Glomerular visceral epithelial cell (primary cell): Measurements from ENCODE around the gene TNP1.

Source experiments
- DNase-seq: peaks from one replicate; pipeline ENCODE4 v3.0.0-alpha.2; 2016; ENCODE audit errors: extremely low spot score

Gene TNP1

GRCh38 chr2:216859944-216860343 is at the start of gene TNP1:
Gene TNP1, minus strand, starts transcription at chr2:216860064. Its CDS starts 30 bp downstream, at chr2:216860034.
- DNase-seq: no peak

GRCh38 chr2:216908300-216908699 is 48.4 kb upstream of the TNP1 start:
- no peak for DNase-seq

- DNase-seq: no peak
Measured at GRCh38 chr2:216905649-216906329, 45.9 kb upstream of the TNP1 start.

GRCh38 chr2:216904974-216905373 is 45.1 kb upstream of the TNP1 start:
- no peak for DNase-seq

GRCh38 chr2:216904554-216904953 is 44.7 kb upstream of the TNP1 start:
- no peak for DNase-seq

- DNase-seq: no peak
Measured at GRCh38 chr2:216903470-216903869, 43.6 kb upstream of the TNP1 start.

- no peak for DNase-seq
Measured at GRCh38 chr2:216901273-216901672, 41.4 kb upstream of the TNP1 start.

GRCh38 chr2:216900406-216900805 is 40.5 kb upstream of the TNP1 start:
- DNase-seq: no peak

GRCh38 chr2:216897561-216898203 is 37.8 kb upstream of the TNP1 start:
- no peak for DNase-seq

GRCh38 chr2:216890138-216890537 is 30.3 kb upstream of the TNP1 start:
- no peak for DNase-seq

- no peak for DNase-seq
Measured at GRCh38 chr2:216888887-216889622, 29.2 kb upstream of the TNP1 start.

GRCh38 chr2:216888081-216888480 is 28.2 kb upstream of the TNP1 start:
- no peak for DNase-seq

GRCh38 chr2:216887138-216887537 is 27.3 kb upstream of the TNP1 start:
- DNase-seq: no peak

GRCh38 chr2:216885117-216885553 is 25.3 kb upstream of the TNP1 start:
- DNase-seq: no peak

GRCh38 chr2:216884347-216884746 is 24.5 kb upstream of the TNP1 start:
- no peak for DNase-seq

- DNase-seq: no peak
Measured at GRCh38 chr2:216882876-216883275, 23.0 kb upstream of the TNP1 start.

GRCh38 chr2:216881411-216881810 is 21.5 kb upstream of the TNP1 start:
- no peak for DNase-seq

- no peak for DNase-seq
Measured at GRCh38 chr2:216880509-216881184, 20.8 kb upstream of the TNP1 start.

- DNase-seq: no peak
Measured at GRCh38 chr2:216879727-216880508, 20.1 kb upstream of the TNP1 start.

- DNase-seq: no peak
Measured at GRCh38 chr2:216878072-216878471, 18.2 kb upstream of the TNP1 start.

- DNase-seq: no peak
Measured at GRCh38 chr2:216877085-216877484, 17.2 kb upstream of the TNP1 start.
